PC-3 (cell line): ENCODE results near the gene CCDC24. TPM values are rescaled to one million over a fixed set of nuclear protein-coding genes. Genes with fewer than 3 reads are reported as not detected.
A peak's percentile ranks its signal among the peaks of the same experiment; 100 is the strongest.

ENCODE experiments used
- ATAC-seq: fragments of 200-7000 bp; cut with Tn5 transposase; 2 replicates; pipeline ENCODE4 v1.9.1; 2020; ENCODE audit warnings: mild to moderate bottlenecking, moderate library complexity
- BruUV-seq: library from RNA; stranded (reverse); fragments of 400-500 nt; replicated peaks from 2 replicates; lab custom pipeline; 2021; lab: Mats Ljungman, UMichigan
- CTCF ChIA-PET: fragments of 300-600 bp; sonication (Branson Sonifier 250); formaldehyde crosslinking; loops from one replicate; lab custom pipeline; 2022; ENCODE audit warnings: antibody characterized with exemption; lab: Charles Lee
- POLR2A ChIA-PET: fragments of 300-600 bp; sonication (Branson Sonifier 250); formaldehyde crosslinking; loops from one replicate; lab custom pipeline; 2022; ENCODE audit warnings: antibody characterized with exemption; ENCODE audit not compliant: unreplicated experiment; lab: Charles Lee
- DNase-seq: peaks from one replicate; pipeline ENCODE4 v3.0.0-alpha.2; 2015
- H2AFZ ChIP-seq: fragments of 300-600 bp; sonication (generic); 2 replicates; pipeline ENCODE4 v1.6.0; 2016; ENCODE audit warnings: antibody characterized with exemption, low read length
- H3F3A ChIP-seq: fragments of 300-600 bp; sonication (generic); one replicate; pipeline ENCODE4 v1.6.0; 2017; ENCODE audit warnings: antibody characterized with exemption, low read length, control low read depth, mild to moderate bottlenecking; ENCODE audit not compliant: unreplicated experiment
- H3K27ac ChIP-seq: fragments of 300-600 bp; sonication (generic); 2 replicates; pipeline ENCODE4 v1.5.1; 2016; ENCODE audit warnings: mild to moderate bottlenecking, low read length
- H3K27me3 ChIP-seq: fragments of 300-600 bp; sonication (generic); 2 replicates; pipeline ENCODE4 v1.6.1; 2016; ENCODE audit warnings: low read length, mixed read lengths
- H3K36me3 ChIP-seq: fragments of 300-600 bp; sonication (generic); 2 replicates; pipeline ENCODE4 v1.6.1; 2016; ENCODE audit warnings: low read depth, mixed run types, low read length, mixed read lengths
- H3K4me1 ChIP-seq: fragments of 300-600 bp; sonication (generic); 2 replicates; pipeline ENCODE4 v1.5.1; 2016; ENCODE audit warnings: low read length; ENCODE audit not compliant: insufficient read depth
- H3K4me2 ChIP-seq: fragments of 300-600 bp; sonication (generic); 2 replicates; pipeline ENCODE4 v1.6.0; 2016; ENCODE audit warnings: low read length
- H3K4me3 ChIP-seq: fragments of 300-600 bp; sonication (generic); 2 replicates; pipeline ENCODE4 v1.5.1; 2016; ENCODE audit warnings: mild to moderate bottlenecking, low read length, mixed read lengths
- H3K79me2 ChIP-seq: fragments of 300-600 bp; sonication (generic); 2 replicates; pipeline ENCODE4 v1.6.1; 2017; ENCODE audit warnings: low read length, mixed read lengths
- H3K9ac ChIP-seq: fragments of 300-600 bp; sonication (generic); 2 replicates; pipeline ENCODE4 v1.6.0; 2016; ENCODE audit warnings: mild to moderate bottlenecking, low read length
- H3K9me2 ChIP-seq: fragments of 300-600 bp; sonication (generic); replicated peaks from 2 replicates; pipeline ENCODE4 v1.6.1; 2016; ENCODE audit warnings: mixed run types, low read length, mixed read lengths
- H3K9me3 ChIP-seq: fragments of 300-600 bp; sonication (generic); 2 replicates; pipeline ENCODE4 v1.6.1; 2016; ENCODE audit warnings: low read length, mixed read lengths
- H4K20me1 ChIP-seq: fragments of 300-600 bp; sonication (generic); 2 replicates; pipeline ENCODE4 v1.6.1; 2016; ENCODE audit warnings: low read length, mixed read lengths
- CTCF ChIP-seq: fragments of 300-600 bp; sonication (generic); conservative IDR thresholded peaks from 2 replicates; pipeline ENCODE4 v1.5.1; 2017; ENCODE audit warnings: antibody characterized with exemption, low read depth, mild to moderate bottlenecking, low read length
- EZH2 ChIP-seq: fragments of 300-600 bp; sonication (generic); IDR thresholded peaks from one replicate; pipeline ENCODE4 v1.6.1; 2017; ENCODE audit warnings: antibody characterized with exemption, mild to moderate bottlenecking, low read length; ENCODE audit not compliant: unreplicated experiment
- EZH2phosphoT487 ChIP-seq: fragments of 300-600 bp; sonication (generic); IDR thresholded peaks from 2 replicates; pipeline ENCODE4 v1.6.1; 2018; ENCODE audit warnings: mild to moderate bottlenecking, antibody characterized with exemption, low read length, borderline replicate concordance
- intact Hi-C: fragments of 100-400 bp; cut with micrococcal nuclease; formaldehyde crosslinking; loops from 2 replicates; pipeline ENCODE4 v1.9.0; 2023
- total RNA-seq: library from RNA; depleted of rRNA; stranded (reverse); fragments of >200 nt; gene quantifications from 2 replicates; pipeline ENCODE4 v1.2.3, GENCODE V29; 2014

Gene CCDC24
- total RNA-seq, 1 experiment from 2014 or later = 10.1 TPM

DNA sequence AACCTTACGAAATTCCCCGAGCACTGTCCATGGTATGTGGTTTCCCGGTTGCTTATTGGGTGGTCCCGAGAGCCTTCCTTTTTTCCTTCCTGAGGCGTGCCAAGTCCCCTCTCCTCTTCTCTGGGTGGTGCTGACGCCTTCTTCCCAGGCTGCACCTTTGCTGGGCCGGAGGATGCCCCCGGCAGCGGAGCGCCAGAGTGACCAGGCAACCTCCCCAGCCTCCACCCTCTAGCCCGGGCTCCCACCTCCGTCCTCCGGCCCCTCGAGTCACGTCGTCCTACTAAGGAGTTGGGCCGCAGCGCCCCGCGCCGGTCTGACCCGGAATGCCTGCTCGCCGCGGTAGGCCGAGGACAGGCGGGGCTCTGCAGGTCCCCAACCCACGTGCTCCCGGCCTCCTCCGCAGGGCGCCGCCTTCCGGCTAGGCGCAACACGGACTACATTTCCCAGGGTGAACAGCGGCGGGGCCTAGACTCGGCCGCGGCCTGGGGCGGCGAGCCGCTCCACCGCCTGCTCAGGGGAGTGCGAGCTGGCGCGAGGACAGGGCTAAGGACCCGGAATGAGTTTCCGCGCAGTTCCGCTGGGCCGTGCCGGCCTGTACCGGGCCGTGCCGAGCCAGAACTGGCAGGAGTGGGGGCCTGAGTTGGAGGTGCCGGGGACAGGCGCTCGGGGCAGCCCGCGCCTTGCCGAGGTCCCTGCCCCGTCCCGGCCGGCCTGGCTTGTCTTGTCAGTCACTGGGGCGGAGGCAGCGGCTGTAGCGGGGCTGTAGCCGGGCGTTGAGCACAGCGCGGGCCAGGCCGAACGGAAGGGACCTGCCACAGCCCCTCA lies 45.0 kb upstream of the CCDC24 start, which contains the start of gene IPO13:
IPO13 (plus strand) TSS at position 715 of the 825 bp plus-strand sequence. CDS start 651 bp downstream, outside the sequence.
- no TSS peak for BruUV-seq
- Histone ChIP-seq H3K9ac (peak within 1 kb of the TSS; percentile 97), H3K79me2 (peaks cover 60% of the 10 kb centered on the region), H3K4me1 (peaks cover 29% of the 10 kb centered on the region), H3K36me3 (peaks cover 6% of the 10 kb centered on the region; the same call in 1 of the 2 replicates), H3K4me3 (peak within 1 kb of the TSS; percentile 99), H2AFZ (peak within 1 kb of the TSS; percentile 86), H3K27me3 (no peaks in the 10 kb centered on the region), H3K4me2 (peak within 1 kb of the TSS; percentile 100), H4K20me1 (no peaks in the 10 kb centered on the region), H3F3A (no peaks in the 10 kb centered on the region), H3K27ac (peak within 1 kb of the TSS; percentile 84), H3K9me2 (no peaks in the 10 kb centered on the region), H3K9me3 (no peaks in the 10 kb centered on the region)
- ChIA-PET POLR2A (interaction anchor here (0.5 kb wide), 1 partner anchor 125 kb away, joined by 4 read pairs; no protein-coding TSS in a partner anchor), CTCF (interaction anchor here (1.1 to 2.2 kb wide), 3 partner anchors 11 to 183 kb away, joined by 7 to 9 read pairs (median 9); partner anchors contain the start of gene ARTN)
- intact Hi-C loops = loop anchor here (2.0 to 5.0 kb wide), 2 partner anchors 22 to 239 kb away; partner anchors contain the start of gene ST3GAL3
- TF ChIP-seq EZH2 (no peak), CTCF (peak; percentile 79)
- ATAC-seq (peak; percentile 93), DNase-seq (peak; percentile 96)

GRCh38 chr1:43947061-43947873 lies 44.1 kb upstream of the CCDC24 start:
- ChIA-PET CTCF (interaction anchor here (2.2 kb wide), 1 partner anchor 14 kb away, joined by 7 read pairs; the partner anchor contains the start of gene ARTN), POLR2A (interaction anchor here (0.6 kb wide), 1 partner anchor 298 kb away, joined by 4 read pairs; the partner anchor contains the start of gene KDM4A)
- intact Hi-C loops = loop anchor here (2.0 to 5.0 kb wide), 2 partner anchors 22 to 240 kb away; partner anchors contain the start of gene ST3GAL3
- Histone ChIP-seq H3K36me3 (peaks cover 6% of the 10 kb centered on the region; the same call in 1 of the 2 replicates), H3K4me3 (peak overlapping the region; percentile 99), H3K79me2 (peaks cover 68% of the 10 kb centered on the region), H3K4me1 (peaks cover 35% of the 10 kb centered on the region), H3K9ac (peak overlapping the region; percentile 97), H3F3A (no peaks in the 10 kb centered on the region), H3K4me2 (peak overlapping the region; percentile 100), H3K27me3 (no peaks in the 10 kb centered on the region), H3K9me2 (no peaks in the 10 kb centered on the region), H4K20me1 (no peaks in the 10 kb centered on the region), H2AFZ (peak overlapping the region; percentile 86), H3K27ac (peak overlapping the region; percentile 84), H3K9me3 (no peaks in the 10 kb centered on the region)
- ATAC-seq (no peak), DNase-seq (no peak)
- TSS peak; percentile 64 for BruUV-seq
- TF ChIP-seq EZH2 = no peak
- no peak for TF ChIP-seq CTCF
- no peak for TF ChIP-seq EZH2phosphoT487
